GM12878 (cell line): ENCODE results near the gene GPC6.

ENCODE experiments used
- CBX5 ChIP-seq: sonication (generic); IDR thresholded peaks from 2 replicates; pipeline ENCODE4 v1.6.1; 2016; ENCODE audit warnings: low read depth, moderate library complexity, mild to moderate bottlenecking, inconsistent platforms
- RAD21 ChIP-seq: IDR thresholded peaks from 2 replicates; pipeline ENCODE4 v1.6.1; 2011; ENCODE audit warnings: mild to moderate bottlenecking, low read depth, low read length, moderate library complexity; ENCODE audit not compliant: insufficient read depth

GRCh38 chr13:93352616-93353015, 126.0 kb downstream of the GPC6 start:
- TF ChIP-seq CBX5 = no peak
- TF ChIP-seq RAD21 = no peak
